ENCODE results near the gene ZNF488. TPM values are rescaled to one million over a fixed set of nuclear protein-coding genes. Genes with fewer than 3 reads are reported as not detected.

Gene ZNF488
- total and polyA plus RNA-seq, 2 donors (not counting 1 experiment from before 2014, with no cell fraction given) = 0.07 TPM; not detected in 1

GRCh38 chr10:47366181-47366631 is 17.9 kb downstream of the ZNF488 start:
- no peak overlapping the region for H3K9ac ChIP-seq (ENCODE audit: insufficient read depth, low read length)
- peaks cover 11% of the 10 kb centered on the region for H3K27me3 ChIP-seq (ENCODE audit: control insufficient read depth, insufficient read depth, low read length)
- TF ChIP-seq EZH2 (IDR thresholded peaks at IDR 0.05; ENCODE audit: low read length, missing control alignments) (no peak), CTCF (conservative IDR thresholded peaks at IDR 0.05 in 1 of 2, IDR thresholded peaks at IDR 0.05 in 1 of 2; ENCODE audit: low read depth in 1 of 2, low read length in 2 of 2) (no peak)
- H3K27ac ChIP-seq (ENCODE audit: insufficient read depth, low read length) = no peak overlapping the region
- no peak overlapping the region for H2AFZ ChIP-seq (ENCODE audit: low read length)
- H3K79me2 ChIP-seq (ENCODE audit: control insufficient read depth, insufficient read depth, low read length) = no peaks in the 10 kb centered on the region
- H3K4me3 ChIP-seq (replicated peaks in 1 of 4; ENCODE audit: control extremely low read depth in 1 of 4, insufficient read depth in 1 of 4, low read depth in 3 of 4, low read length in 4 of 4) = no peak overlapping the region
- H4K20me1 ChIP-seq (ENCODE audit: control insufficient read depth, extremely low read depth, insufficient read depth, low read length) = no peaks in the 10 kb centered on the region
- no peaks in the 10 kb centered on the region for H3K9me3 ChIP-seq (ENCODE audit: control insufficient read depth, insufficient read depth, low read depth, low read length)
- no peak for DNase-seq (ENCODE audit: low read depth in 2 of 2)
- no peaks in the 10 kb centered on the region for H3K4me1 ChIP-seq (ENCODE audit: control insufficient read depth, extremely low read depth, insufficient read depth, low read length)
- no peak overlapping the region for H3K4me2 ChIP-seq (ENCODE audit: extremely low read depth, insufficient read depth, low read length)
- H3K36me3 ChIP-seq (ENCODE audit: control insufficient read depth, insufficient read depth, low read length) = no peaks in the 10 kb centered on the region

GRCh38 chr10:47365431-47366180 is 18.5 kb downstream of the ZNF488 start:
- Histone ChIP-seq H3K4me3 (replicated peaks in 1 of 4; ENCODE audit: control extremely low read depth in 1 of 4, insufficient read depth in 1 of 4, low read depth in 3 of 4, low read length in 4 of 4) (no peak overlapping the region), H3K9ac (ENCODE audit: insufficient read depth, low read length) (no peak overlapping the region), H3K4me1 (ENCODE audit: control insufficient read depth, extremely low read depth, insufficient read depth, low read length) (no peaks in the 10 kb centered on the region), H3K79me2 (ENCODE audit: control insufficient read depth, insufficient read depth, low read length) (no peaks in the 10 kb centered on the region), H3K36me3 (ENCODE audit: control insufficient read depth, insufficient read depth, low read length) (no peaks in the 10 kb centered on the region), H3K9me3 (ENCODE audit: control insufficient read depth, insufficient read depth, low read depth, low read length) (no peaks in the 10 kb centered on the region), H3K4me2 (ENCODE audit: extremely low read depth, insufficient read depth, low read length) (no peak overlapping the region), H4K20me1 (ENCODE audit: control insufficient read depth, extremely low read depth, insufficient read depth, low read length) (no peaks in the 10 kb centered on the region), H2AFZ (ENCODE audit: low read length) (no peak overlapping the region), H3K27me3 (ENCODE audit: control insufficient read depth, insufficient read depth, low read length) (peaks cover 11% of the 10 kb centered on the region), H3K27ac (ENCODE audit: insufficient read depth, low read length) (no peak overlapping the region)
- DNase-seq (ENCODE audit: low read depth in 2 of 2) = no peak
- TF ChIP-seq CTCF (conservative IDR thresholded peaks at IDR 0.05 in 1 of 2, IDR thresholded peaks at IDR 0.05 in 1 of 2; ENCODE audit: low read depth in 1 of 2, low read length in 2 of 2) (no peak), EZH2 (IDR thresholded peaks at IDR 0.05; ENCODE audit: low read length, missing control alignments) (no peak)

- no peak overlapping the region for H3K9ac ChIP-seq (ENCODE audit: insufficient read depth, low read length)
- H3K79me2 ChIP-seq (ENCODE audit: control insufficient read depth, insufficient read depth, low read length) = no peaks in the 10 kb centered on the region
- no peak overlapping the region for H2AFZ ChIP-seq (ENCODE audit: low read length)
- no peak overlapping the region for H3K4me3 ChIP-seq (replicated peaks in 1 of 4; ENCODE audit: control extremely low read depth in 1 of 4, insufficient read depth in 1 of 4, low read depth in 3 of 4, low read length in 4 of 4)
- H3K9me3 ChIP-seq (ENCODE audit: control insufficient read depth, insufficient read depth, low read depth, low read length) = no peaks in the 10 kb centered on the region
- no peaks in the 10 kb centered on the region for H4K20me1 ChIP-seq (ENCODE audit: control insufficient read depth, extremely low read depth, insufficient read depth, low read length)
- no peak for DNase-seq (ENCODE audit: low read depth in 2 of 2)
- H3K27ac ChIP-seq (ENCODE audit: insufficient read depth, low read length) = no peak overlapping the region
- H3K4me1 ChIP-seq (ENCODE audit: control insufficient read depth, extremely low read depth, insufficient read depth, low read length) = no peaks in the 10 kb centered on the region
- H3K27me3 ChIP-seq (ENCODE audit: control insufficient read depth, insufficient read depth, low read length) = peaks cover 11% of the 10 kb centered on the region
- TF ChIP-seq CTCF (conservative IDR thresholded peaks at IDR 0.05 in 1 of 2, IDR thresholded peaks at IDR 0.05 in 1 of 2; ENCODE audit: low read depth in 1 of 2, low read length in 2 of 2) (no peak), EZH2 (IDR thresholded peaks at IDR 0.05; ENCODE audit: low read length, missing control alignments) (no peak)
- no peak overlapping the region for H3K4me2 ChIP-seq (ENCODE audit: extremely low read depth, insufficient read depth, low read length)
- no peaks in the 10 kb centered on the region for H3K36me3 ChIP-seq (ENCODE audit: control insufficient read depth, insufficient read depth, low read length)
Measured at GRCh38 chr10:47364911-47365310, 19.2 kb downstream of the ZNF488 start.
